Prostate gland (tissue), 2 donors: ENCODE measurements around the gene TMEM214. TPM values are rescaled to one million over a fixed set of nuclear protein-coding genes. Genes with fewer than 3 reads are reported as not detected.

Experiments
- DNase-seq: peaks from one replicate; pipeline ENCODE4 v3.0.0-alpha.2; 2019; ENCODE audit warnings: low spot score
- H3K27ac ChIP-seq, 2 donors: fragments of 200-600 bp; sonication (generic); 2 replicates each; pipeline ENCODE4 v1.5.1; 2017 to 2019
- H3K27me3 ChIP-seq: fragments of 200-600 bp; sonication (generic); replicated peaks from 2 replicates; pipeline ENCODE4 v1.5.1; 2019; ENCODE audit not compliant: insufficient read depth
- H3K36me3 ChIP-seq, 2 donors: fragments of 200-600 bp; sonication (generic); 1 replicate in 1 of 2; 2 replicates in 1 of 2; pipeline versions ENCODE4 v1.5.1 to v1.8.1; 2017 to 2019
- H3K4me1 ChIP-seq: fragments of 200-600 bp; sonication (generic); replicated peaks from 2 replicates; pipeline ENCODE4 v1.5.1; 2019
- H3K4me3 ChIP-seq, 2 donors: fragments of 200-600 bp; sonication (generic); 2 replicates each; pipeline ENCODE4 v1.5.1; 2017 to 2019
- H3K9me3 ChIP-seq: fragments of 200-600 bp; sonication (generic); 2 replicates; pipeline ENCODE4 v1.5.1; 2017
- POLR2A ChIP-seq: fragments of 450-650 bp; IDR thresholded peaks from one replicate; pipeline ENCODE4 v1.6.1; 2016; ENCODE audit warnings: antibody characterized with exemption, mild to moderate bottlenecking
- POLR2AphosphoS5 ChIP-seq: sonication (generic); formaldehyde crosslinking; IDR thresholded peaks from one replicate; pipeline ENCODE4 v1.6.1; 2017; ENCODE audit warnings: antibody characterized with exemption
- whole genome bisulfite sequencing: methylation state at CpG from one replicate; pipeline ENCODE4 v1.1.5; 2018; 5-methylcytosine and 5-hydroxymethylcytosine counted together
- intact Hi-C: fragments of 100-400 bp; cut with DNase I; formaldehyde crosslinking; loops from one replicate; pipeline ENCODE4 v1.14.2; 2022
- total RNA-seq, 2 donors: library from RNA; depleted of rRNA; stranded (reverse); fragments of >200 nt; gene quantifications; one replicate each; pipeline ENCODE4 v1.1.0, GENCODE V29; 2016
- TF ChIP-seq, protein P1 (sequence below), 4 experiments: fragments of 200-600 bp in 2 of 4; fragments of 450-650 bp in 2 of 4; sonication (generic) in 2 of 4; IDR thresholded peaks; 1 replicate in 3 of 4; 2 replicates in 1 of 4; pipeline ENCODE4 v1.5.1; 2016 to 2019; ENCODE audit warnings: antibody characterized with exemption in 4 of 4, mild to moderate bottlenecking in 2 of 4, moderate library complexity in 2 of 4

TMEM214 gene
- total RNA-seq, 2 donors from 2014 or later, result 44.5 to 75.9 TPM

GRCh38 chr2:27039871-27040270 lies 7.1 kb downstream of the TMEM214 start:
- TF ChIP-seq POLR2A (no peak), POLR2AphosphoS5 (no peak)
- TF ChIP-seq, protein P1, sequence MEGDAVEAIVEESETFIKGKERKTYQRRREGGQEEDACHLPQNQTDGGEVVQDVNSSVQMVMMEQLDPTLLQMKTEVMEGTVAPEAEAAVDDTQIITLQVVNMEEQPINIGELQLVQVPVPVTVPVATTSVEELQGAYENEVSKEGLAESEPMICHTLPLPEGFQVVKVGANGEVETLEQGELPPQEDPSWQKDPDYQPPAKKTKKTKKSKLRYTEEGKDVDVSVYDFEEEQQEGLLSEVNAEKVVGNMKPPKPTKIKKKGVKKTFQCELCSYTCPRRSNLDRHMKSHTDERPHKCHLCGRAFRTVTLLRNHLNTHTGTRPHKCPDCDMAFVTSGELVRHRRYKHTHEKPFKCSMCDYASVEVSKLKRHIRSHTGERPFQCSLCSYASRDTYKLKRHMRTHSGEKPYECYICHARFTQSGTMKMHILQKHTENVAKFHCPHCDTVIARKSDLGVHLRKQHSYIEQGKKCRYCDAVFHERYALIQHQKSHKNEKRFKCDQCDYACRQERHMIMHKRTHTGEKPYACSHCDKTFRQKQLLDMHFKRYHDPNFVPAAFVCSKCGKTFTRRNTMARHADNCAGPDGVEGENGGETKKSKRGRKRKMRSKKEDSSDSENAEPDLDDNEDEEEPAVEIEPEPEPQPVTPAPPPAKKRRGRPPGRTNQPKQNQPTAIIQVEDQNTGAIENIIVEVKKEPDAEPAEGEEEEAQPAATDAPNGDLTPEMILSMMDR (IDR thresholded peaks at IDR 0.05), result no peak
- intact Hi-C loops, result no loop called here
- Histone ChIP-seq H3K27me3 (no peaks in the 10 kb centered on the region), H3K27ac (no peak overlapping the region), H3K9me3 (no peaks in the 10 kb centered on the region), H3K4me3 (no peak overlapping the region), H3K36me3 (peaks cover 39 to 47% of the 10 kb centered on the region in 2 donors), H3K4me1 (no peaks in the 10 kb centered on the region)
- no peak for DNase-seq
- 94% methylated on average over 7 of the region's 7 CpGs for WGBS

DNA sequence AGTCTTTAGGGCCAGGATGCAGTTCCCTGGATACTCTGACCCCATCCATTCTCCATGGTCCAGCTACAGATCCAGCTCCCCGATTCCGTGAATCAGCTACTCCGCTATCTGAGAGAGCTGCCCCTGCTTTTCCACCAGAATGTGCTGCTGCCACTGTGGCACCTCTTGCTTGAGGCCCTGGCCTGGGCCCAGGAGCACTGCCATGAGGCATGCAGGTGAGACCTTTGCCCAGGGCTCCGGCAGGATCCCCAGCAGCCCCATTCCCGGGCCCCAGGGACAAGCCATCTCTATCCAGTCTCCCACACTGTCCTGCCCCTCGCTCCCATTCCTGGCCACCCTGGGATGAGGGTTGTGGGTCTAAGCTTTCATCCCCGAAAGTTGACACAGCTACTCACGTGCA lies 7.5 kb downstream of the TMEM214 start:
- no peak overlapping the region for H3K4me3 ChIP-seq
- TF ChIP-seq, protein P1 (IDR thresholded peaks at IDR 0.05), result no peak
- no peak for TF ChIP-seq POLR2AphosphoS5
- no peak for TF ChIP-seq POLR2A
- 91% methylated on average over 8 of the region's 8 CpGs for WGBS
- no peaks in the 10 kb centered on the region for H3K4me1 ChIP-seq
- H3K27ac ChIP-seq, result no peak overlapping the region
- peaks cover 39 to 45% of the 10 kb centered on the region in 2 donors for H3K36me3 ChIP-seq
- no peaks in the 10 kb centered on the region for H3K9me3 ChIP-seq
- no peak for DNase-seq
- intact Hi-C loops, result no loop called here
- H3K27me3 ChIP-seq, result no peaks in the 10 kb centered on the region

- no peak overlapping the region for H3K4me3 ChIP-seq
- TF ChIP-seq POLR2A, result no peak
- TF ChIP-seq, protein P1 (IDR thresholded peaks at IDR 0.05), result no peak
- no peak for TF ChIP-seq POLR2AphosphoS5
- WGBS, result 14% methylated on average over 5 of the region's 5 CpGs
- DNase-seq, result no peak
- peaks cover 36 to 43% of the 10 kb centered on the region in 2 donors for H3K36me3 ChIP-seq
- intact Hi-C loops, result no loop called here
- H3K27ac ChIP-seq, result no peak overlapping the region
- H3K4me1 ChIP-seq, result no peaks in the 10 kb centered on the region
- H3K9me3 ChIP-seq, result no peaks in the 10 kb centered on the region
- no peaks in the 10 kb centered on the region for H3K27me3 ChIP-seq
These were observed 9.0 kb downstream of the TMEM214 start for GRCh38 chr2:27041752-27042151.

GRCh38 chr2:27042159-27042661 lies 9.4 kb downstream of the TMEM214 start:
- TF ChIP-seq POLR2AphosphoS5, result no peak
- TF ChIP-seq, protein P1 (IDR thresholded peaks at IDR 0.05), result no peak
- TF ChIP-seq POLR2A, result no peak
- 65% methylated on average over 10 of the region's 10 CpGs for WGBS
- H3K27ac ChIP-seq, result no peak overlapping the region
- no peak for DNase-seq
- no peak overlapping the region for H3K4me3 ChIP-seq
- peaks cover 31 to 39% of the 10 kb centered on the region in 2 donors for H3K36me3 ChIP-seq
- no peaks in the 10 kb centered on the region for H3K27me3 ChIP-seq
- no peaks in the 10 kb centered on the region for H3K9me3 ChIP-seq
- intact Hi-C loops, result no loop called here
- no peaks in the 10 kb centered on the region for H3K4me1 ChIP-seq

DNA sequence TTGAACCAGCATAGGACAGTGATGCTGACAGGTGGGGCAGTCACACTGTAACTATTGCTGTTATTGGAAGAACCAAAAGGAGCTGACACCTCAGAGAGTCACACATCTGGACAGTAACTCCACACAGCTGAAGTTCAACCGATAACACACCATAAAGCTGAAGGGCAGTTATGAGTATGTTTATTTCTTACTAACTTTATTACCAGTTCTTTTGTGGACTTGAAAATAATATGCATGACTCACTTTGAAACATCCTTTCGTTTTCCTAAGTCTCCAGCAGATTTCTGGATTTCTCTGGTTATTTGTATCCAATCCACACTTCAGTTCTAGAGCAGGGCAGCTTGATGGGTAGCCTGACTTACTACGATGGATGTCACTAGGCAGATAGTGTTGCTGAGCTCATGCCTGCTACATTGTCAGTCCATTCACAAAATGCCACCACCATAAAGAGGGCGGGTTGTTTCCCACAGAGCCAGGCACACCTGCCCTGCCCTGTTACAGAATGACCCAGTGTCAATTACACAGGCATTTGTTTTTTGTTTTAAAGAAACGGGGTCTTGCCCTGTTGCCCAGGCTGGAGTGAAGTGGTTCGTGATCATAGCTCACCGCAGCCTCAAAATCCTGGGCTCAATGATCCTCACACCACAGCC lies 10.3 kb downstream of the TMEM214 start:
- no peak overlapping the region for H3K27ac ChIP-seq
- H3K4me3 ChIP-seq, result no peak overlapping the region
- H3K9me3 ChIP-seq, result no peaks in the 10 kb centered on the region
- H3K27me3 ChIP-seq, result no peaks in the 10 kb centered on the region
- no peak for DNase-seq
- intact Hi-C loops, result no loop called here
- TF ChIP-seq, protein P1 (IDR thresholded peaks at IDR 0.05), result no peak
- TF ChIP-seq POLR2AphosphoS5 (no peak), POLR2A (no peak)
- peaks cover 22 to 30% of the 10 kb centered on the region in 2 donors for H3K36me3 ChIP-seq
- 74% methylated on average over 7 of the region's 7 CpGs for WGBS
- H3K4me1 ChIP-seq, result no peaks in the 10 kb centered on the region
